Breast epithelium (tissue), 3 donors: Measurements from ENCODE around the gene LRRC4C.

Experiments used
- POLR2A ChIP-seq: fragments of 450-650 bp; IDR thresholded peaks from one replicate; pipeline ENCODE4 v1.6.1; 2016; ENCODE audit warnings: antibody characterized with exemption, mild to moderate bottlenecking, moderate library complexity
- POLR2AphosphoS5 ChIP-seq, 3 donors: sonication (generic); formaldehyde crosslinking; IDR thresholded peaks; one replicate each; pipeline ENCODE4 v1.6.1; 2017; ENCODE audit warnings: antibody characterized with exemption in 3 of 3
- TF ChIP-seq, protein P1 (sequence below), 3 donors: fragments of 450-650 bp; IDR thresholded peaks; one replicate each; pipeline ENCODE4 v1.5.1; 2016 to 2017; ENCODE audit warnings: antibody characterized with exemption in 3 of 3, mild to moderate bottlenecking in 3 of 3, moderate library complexity in 3 of 3

DNA sequence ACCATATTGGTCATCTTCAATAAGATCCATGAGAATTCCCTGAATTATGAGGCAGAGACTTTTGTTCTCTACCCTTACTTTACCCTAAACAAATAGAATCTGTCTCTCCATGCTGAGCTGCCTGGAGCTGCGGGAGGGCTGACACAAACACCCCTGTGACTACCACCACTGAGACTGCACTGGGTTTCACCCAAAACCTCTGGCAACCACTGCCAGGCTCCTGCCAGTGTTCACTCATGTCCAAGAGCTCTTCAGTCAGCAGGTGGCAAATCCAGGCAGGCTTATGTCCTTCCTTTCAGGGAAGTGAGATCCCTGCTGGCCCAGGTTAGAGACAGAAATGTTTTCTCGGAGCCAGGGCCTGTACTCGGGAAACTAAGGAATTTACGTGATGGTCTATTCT lies 1105.3 kb downstream of the LRRC4C start:
- TF ChIP-seq, protein P1, sequence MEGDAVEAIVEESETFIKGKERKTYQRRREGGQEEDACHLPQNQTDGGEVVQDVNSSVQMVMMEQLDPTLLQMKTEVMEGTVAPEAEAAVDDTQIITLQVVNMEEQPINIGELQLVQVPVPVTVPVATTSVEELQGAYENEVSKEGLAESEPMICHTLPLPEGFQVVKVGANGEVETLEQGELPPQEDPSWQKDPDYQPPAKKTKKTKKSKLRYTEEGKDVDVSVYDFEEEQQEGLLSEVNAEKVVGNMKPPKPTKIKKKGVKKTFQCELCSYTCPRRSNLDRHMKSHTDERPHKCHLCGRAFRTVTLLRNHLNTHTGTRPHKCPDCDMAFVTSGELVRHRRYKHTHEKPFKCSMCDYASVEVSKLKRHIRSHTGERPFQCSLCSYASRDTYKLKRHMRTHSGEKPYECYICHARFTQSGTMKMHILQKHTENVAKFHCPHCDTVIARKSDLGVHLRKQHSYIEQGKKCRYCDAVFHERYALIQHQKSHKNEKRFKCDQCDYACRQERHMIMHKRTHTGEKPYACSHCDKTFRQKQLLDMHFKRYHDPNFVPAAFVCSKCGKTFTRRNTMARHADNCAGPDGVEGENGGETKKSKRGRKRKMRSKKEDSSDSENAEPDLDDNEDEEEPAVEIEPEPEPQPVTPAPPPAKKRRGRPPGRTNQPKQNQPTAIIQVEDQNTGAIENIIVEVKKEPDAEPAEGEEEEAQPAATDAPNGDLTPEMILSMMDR (IDR thresholded peaks at IDR 0.05), result no peak
- TF ChIP-seq POLR2A, result no peak
- no peak for TF ChIP-seq POLR2AphosphoS5 (IDR thresholded peaks at IDR 0.05)
